A673 (cell line): Measurements from ENCODE around the gene MMP28.

Experiments used
- CTCF ChIP-seq: fragments of 300-800, 200-600 bp; sonication (generic); conservative IDR thresholded peaks from 2 replicates; pipeline ENCODE4 v1.5.1; 2017; ENCODE audit warnings: low read depth, mild to moderate bottlenecking, antibody characterized with exemption, low read length, moderate library complexity, mixed read lengths
- EZH2 ChIP-seq: fragments of 200-600 bp; sonication (generic); IDR thresholded peaks from 2 replicates; pipeline ENCODE4 v1.6.1; 2017; ENCODE audit warnings: borderline replicate concordance, low read depth, mild to moderate bottlenecking, mixed read lengths, antibody characterized with exemption, low read length; ENCODE audit not compliant: poor library complexity, severe bottlenecking

- TF ChIP-seq CTCF (no peak), EZH2 (no peak)
Measured at GRCh38 chr17:35797370-35797769, 1.9 kb upstream of the MMP28 start.
